GM21447 (cell line): ENCODE data around the gene RNF146.
"Not testable (repeated sequence)": the region's sequence is repeated elsewhere in the genome, so short reads cannot be mapped to it uniquely, and the experiment has no call there.

Source experiments
- ATAC-seq: cut with Tn5 transposase; IDR thresholded peaks from one replicate; pipeline ENCODE4 v1.9.1; 2021; ENCODE audit not compliant: unreplicated experiment

RNF146 gene

DNA sequence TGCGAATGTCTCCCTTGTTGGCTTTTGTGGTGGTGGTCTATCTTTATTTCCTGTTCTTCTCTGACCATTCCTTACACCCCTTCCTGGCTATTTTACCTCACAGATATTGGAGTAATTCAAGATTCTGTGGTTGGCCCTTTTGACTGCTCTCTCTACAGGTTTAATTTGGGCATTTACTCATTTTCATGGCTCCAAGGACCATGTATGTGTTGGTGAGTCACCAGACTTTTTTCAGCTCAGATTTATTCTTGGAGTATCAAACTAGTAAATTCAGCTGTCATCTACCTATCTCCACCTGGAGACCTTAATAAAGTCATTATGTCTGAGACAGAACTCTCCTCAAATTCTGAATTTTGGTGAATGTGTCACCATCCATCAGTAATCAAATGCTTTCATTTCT lies 15.5 kb downstream of the RNF146 start:
- ATAC-seq: no peak

DNA sequence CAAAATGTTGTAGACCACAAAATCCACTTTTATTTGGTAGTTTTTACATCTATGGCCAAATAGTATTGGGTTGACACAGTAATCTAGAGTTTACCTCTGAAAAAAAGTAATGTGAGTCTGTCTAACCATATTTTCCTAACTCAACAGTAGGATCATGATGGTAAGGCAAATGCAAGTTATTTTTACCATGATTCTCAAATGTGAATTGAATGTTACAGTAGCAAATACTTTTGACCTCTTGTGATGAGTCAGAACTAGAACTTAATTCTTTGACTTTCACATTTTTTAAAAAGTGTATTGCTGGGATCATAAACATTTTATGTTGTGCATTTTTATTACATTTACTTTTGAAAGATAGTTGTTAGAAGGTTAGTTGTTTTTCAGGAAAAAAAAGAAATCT lies 22.0 kb downstream of the RNF146 start:
- ATAC-seq: no peak

DNA sequence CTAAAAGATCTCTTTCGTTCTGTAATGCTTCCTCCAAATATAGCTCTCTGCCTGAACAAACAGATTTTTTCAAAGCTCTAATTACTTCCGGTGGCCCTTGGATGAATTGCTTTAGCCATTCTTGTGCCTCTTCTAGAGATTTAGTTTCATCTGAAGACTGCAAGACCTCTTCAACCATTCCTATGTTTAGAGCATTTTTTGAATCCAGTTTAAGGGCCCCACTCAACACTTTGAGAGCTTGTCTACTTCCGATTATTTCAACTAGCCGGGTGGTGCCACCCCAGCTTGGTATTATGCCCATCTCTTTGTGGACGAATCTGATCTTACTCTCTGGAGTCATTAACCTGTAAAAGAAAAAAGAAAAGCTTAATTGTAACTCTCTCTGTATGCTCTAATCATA lies 23.3 kb downstream of the RNF146 start:
- no peak for ATAC-seq

DNA sequence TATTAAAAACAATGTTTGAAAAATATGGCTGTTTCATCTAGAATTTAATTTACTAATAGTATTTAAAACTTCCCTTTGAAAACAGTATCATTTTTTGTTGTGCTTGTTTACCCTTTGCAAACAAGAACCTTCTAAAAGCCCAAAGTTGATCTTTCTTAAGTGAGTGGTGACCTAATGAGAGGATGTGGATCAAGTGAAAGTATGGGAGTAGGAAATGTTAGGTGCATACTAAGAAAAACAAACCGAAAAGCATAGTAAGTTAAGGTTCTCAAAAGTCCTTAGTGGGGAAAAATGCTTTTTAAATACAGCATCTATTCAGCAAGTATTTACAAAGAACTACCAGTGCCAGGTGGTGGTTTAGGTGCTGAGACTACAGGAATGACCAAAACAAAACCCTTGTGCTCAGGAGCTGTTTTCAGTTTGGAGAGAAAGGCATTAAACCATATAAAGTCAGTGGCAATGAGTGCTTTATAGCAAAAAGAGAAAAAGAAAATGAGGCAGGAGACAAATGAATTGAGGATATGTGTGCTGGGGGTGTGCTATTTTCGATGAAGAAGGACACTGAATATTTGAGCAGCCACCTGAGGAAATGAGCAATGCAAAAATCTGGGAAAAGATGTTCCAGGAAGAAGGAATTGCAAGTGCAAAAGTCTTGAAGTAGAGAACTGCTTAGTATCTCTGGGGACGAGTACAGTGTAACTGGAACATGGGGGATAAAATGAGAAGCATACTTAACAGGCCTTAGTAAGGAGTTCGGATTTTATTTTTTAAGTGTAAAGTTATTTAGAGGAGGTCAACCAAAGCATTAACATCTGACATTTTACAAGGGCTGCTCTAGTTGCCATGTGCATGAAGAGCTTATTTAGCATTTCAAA lies 24.0 kb downstream of the RNF146 start:
- peak; percentile 46 for ATAC-seq

DNA sequence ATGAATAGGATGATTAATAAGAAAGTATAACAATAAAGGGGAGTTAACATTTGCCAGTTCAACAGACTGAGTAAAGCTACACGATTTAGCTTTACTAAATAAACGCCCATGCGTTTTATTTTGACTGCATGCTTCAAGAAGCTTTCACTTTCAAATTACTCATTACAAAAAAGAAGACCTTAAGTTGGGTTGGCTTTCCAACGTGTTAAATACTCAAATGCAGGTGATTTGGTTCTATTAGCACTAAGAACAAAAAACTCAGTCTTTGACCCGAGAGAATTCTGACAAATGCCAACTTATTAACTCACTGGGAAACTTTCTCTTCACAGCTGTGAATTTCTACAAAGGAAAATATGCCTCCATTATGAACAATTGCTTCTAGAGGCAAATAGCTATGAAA lies 24.8 kb downstream of the RNF146 start:
- peak; percentile 82 for ATAC-seq

DNA sequence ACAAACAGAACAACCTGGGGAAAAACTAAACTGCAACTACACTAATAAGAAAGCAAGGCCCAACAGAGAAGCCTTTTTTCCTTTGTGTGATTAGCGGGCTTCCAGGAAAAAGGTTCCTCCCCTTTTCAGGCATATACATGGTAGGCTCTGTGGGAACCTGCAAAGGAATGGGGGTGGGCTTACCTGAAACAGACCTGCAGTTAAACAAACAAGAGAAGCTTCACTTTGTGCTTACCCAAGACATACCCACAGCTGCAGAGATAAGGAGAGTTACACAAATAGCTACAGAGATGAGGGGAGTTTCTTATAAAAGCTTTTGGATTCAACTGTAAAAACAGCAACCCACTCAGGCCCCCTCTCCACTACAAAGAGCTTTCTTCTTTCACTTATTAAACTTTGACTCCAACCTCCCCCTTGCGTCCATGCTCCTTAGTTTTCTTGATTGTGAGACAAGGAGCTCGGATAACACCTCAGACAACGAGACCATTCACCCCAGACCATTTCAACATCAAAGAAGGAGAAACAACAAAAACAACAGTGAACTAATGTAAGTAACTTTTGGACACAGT lies 30.9 kb downstream of the RNF146 start:
- ATAC-seq: no peak

DNA sequence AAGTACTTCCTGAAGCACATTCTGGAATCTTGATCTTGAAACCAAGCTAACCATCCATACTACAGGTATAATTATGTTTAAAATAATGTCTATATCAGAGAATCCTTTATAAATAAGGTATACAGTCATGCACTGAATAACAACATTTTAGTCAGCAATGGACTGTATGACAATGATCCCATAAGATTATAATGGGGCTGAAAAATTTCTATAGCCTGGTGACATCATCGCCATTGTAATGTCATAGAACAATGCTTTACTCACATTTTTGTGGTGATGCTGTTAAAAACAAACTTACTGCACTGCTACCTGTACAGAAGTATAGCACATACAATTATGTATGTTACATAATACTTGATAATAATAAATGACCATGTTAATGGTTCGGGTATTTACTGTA lies 31.8 kb downstream of the RNF146 start:
- ATAC-seq: no peak

DNA sequence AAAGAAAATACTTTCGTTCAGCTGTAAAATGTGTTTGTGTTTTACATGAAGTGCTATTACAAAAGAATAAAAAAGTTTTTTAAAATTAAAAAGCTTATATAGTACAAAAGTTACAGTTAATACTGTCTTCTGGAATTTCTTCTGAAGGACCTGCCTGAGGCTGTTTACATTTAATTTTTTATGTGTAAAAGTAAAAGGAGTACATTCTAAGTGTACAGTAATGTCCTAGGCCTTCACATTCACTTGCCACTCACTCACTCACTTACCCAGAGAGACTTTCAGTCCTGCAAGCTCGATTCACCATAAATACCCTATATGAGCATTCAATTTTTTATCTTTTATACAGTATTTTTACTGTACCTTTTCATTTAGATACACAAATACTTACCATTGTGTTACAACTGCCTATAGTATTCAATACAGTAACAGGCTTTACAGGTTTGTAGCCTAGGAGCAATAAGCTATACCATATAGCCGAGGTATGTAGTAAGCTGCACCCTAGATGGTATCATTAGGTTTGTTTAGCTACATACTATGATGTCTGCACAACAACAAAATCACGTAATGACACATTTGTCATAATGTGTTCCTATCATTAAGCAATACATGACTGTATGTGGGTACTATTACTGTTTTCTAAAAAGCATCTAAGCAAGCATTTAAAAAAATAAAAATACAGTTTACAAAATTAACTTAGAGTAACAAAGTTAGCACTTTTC lies 33.0 kb downstream of the RNF146 start:
- no peak for ATAC-seq

DNA sequence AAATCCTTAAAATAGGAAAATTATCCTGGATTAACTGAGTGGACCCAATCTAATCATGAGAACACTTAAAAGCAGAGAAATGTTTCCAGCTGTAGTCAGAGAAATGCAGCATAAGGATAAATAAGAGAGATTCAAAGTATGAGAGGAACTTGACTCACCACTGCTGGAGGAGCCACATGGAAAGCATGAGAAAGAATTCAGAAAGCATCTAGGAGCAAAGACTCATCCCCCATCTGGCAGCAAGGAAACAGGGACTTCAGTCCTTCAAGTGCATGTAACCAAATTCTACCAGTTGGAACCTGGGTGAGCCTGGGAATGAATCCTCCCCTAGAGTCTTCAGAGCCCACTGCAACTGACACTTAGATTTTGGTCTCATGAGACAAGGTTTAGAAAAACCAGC lies 33.7 kb downstream of the RNF146 start:
- ATAC-seq: no peak

DNA sequence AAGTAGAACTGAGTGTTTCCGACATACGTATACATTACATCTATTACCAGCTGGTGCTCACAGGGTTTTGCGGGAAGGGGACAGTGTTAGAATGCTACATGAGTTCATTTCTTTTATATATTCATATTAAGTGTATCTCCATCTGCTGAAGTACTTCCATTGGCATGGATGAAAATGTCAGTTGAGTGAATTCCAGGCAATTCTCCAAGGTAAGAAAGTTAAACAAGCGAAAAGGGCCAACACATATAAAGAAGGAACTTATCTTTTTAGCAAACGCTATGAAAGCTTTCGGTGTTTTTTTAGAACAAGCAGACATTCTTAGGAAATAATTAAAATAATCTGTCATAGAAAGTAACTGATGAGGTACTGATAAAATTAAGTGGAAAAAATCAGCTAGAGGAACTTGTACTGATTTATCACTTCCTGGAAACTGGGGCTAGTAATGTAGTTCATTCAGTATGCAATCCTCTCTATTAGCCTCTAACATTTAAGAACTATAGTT lies 34.6 kb downstream of the RNF146 start:
- no peak for ATAC-seq

DNA sequence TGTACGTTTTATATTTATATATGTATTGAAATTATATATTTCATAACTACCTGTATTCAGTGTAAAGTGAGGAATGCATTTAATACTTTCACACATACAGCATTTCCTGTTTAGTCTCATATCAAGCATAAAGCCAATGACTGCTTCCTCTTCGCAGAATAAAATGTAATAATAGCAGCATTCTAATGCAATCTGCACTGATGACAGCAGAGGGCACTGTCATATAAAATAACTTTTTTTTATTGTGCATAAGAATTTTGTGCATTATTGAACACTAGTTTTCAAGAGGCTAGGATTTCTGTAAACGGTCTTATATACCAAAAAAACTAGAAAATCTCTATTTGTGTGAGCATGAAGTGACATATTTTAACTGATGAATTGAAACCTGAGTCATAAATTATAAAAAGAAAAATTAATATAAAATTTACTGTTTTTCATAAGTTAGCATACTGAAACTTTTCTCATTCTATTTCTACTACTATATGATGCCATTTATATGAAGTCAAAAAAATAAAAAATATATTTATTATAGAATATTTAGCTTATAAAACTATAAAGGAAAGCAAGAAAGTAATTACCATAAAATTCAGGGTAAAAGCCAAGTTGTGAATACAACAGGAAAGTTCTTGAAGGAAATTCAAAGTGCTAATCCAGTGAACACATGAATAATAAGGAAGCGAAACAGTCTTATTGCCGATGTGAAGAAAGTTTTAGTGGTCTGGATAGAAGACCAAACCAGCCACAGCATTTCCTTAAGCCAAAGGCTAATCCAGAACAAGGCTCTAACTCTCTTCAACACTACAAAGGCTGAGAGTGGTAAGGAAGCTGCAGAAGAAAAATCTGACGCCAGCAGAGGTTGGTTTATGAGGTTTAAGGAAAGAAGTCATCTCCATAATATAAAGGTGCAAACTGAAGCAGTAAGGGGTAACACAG lies 36.3 kb downstream of the RNF146 start:
- peak; percentile 72 for ATAC-seq

DNA sequence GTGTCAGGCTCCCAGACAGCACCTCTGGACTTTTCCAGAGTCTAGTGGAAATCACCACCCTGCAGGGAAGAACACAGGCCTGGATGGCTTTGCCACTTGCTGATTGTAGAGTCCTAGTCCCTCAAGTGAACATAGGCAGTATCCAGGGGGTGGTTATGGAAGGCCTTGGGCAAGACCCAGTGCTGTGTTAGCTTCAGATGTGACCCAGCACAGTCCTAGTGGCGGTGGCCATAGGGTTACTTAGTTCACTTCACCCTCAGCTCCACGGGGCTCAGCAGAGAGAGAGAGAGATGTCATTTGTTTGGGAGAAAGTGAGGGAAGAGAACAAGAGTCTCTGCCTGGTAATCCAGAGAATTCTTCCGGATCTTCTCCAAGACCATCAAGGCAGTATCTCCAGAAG lies 37.3 kb downstream of the RNF146 start:
- no peak for ATAC-seq

DNA sequence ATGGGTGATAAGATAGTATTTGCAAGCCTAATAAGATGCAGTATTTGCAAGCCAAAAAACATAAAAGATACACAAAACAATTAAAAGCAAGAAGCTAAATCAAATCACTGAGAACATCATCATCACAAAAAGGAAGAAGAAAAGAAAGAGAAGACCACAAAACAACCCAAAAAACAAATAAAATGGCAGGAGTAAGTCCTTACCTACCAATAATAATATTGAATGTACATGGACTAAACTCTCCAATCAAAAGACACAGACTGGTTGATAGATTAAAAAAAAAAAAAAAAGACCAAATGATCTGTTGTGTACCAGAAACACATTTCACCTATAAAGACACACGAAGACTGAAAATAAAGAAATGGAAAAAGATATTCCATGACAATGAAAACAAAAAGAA lies 39.1 kb downstream of the RNF146 start:
- no peak for ATAC-seq

DNA sequence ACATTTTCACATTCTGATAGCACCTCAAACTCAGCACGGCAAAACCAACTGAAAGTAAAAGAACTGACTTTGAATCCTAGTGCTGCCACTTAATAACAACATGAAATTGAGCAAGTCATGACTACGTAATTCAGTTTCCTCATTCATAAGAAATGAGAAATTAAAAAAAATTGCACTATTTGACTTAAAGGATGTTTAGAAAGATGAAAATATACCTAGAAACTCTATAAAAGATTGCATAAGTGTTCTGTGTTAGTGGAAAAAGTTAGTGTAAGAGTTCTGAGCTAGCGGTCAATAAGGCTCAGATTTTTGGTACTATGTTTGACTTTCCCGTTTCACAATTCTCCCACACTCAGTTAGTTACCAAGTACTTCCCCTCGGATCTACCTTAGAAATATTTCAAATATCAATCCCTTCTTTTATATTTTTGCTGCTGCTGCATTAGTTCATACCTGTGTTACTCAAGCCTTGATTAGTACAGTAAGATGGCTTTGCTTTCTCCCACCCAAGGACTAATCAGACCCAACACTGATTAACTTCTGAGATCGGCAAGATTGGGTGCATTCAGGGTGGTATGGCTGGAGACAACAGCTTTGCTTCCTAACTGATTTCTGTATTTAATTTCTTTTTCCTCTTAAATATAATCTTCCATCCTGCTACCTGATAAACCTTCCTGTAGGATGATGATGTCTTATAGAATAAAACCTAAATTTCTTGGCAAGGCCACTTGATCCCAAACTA lies 50.9 kb downstream of the RNF146 start:
- no peak for ATAC-seq

DNA sequence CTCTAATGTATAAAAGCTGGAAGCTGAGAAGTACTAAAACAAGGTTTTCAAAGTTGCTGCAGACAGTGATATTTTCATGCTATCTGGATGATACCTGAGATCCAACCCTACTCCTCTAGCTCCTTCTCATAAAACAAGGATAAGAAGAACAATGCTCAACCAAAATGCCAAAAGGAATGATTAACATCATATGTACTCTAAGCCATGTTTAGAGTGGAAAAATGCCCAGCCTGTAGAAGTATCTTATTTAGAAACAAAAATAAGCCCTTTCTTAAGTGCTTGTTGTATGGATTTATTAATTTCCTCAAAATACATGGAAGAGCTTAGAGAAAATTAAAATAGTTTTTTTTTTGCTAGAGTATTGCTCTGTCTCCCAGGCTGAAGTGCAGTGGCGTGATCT lies 53.0 kb downstream of the RNF146 start:
- ATAC-seq: no peak

DNA sequence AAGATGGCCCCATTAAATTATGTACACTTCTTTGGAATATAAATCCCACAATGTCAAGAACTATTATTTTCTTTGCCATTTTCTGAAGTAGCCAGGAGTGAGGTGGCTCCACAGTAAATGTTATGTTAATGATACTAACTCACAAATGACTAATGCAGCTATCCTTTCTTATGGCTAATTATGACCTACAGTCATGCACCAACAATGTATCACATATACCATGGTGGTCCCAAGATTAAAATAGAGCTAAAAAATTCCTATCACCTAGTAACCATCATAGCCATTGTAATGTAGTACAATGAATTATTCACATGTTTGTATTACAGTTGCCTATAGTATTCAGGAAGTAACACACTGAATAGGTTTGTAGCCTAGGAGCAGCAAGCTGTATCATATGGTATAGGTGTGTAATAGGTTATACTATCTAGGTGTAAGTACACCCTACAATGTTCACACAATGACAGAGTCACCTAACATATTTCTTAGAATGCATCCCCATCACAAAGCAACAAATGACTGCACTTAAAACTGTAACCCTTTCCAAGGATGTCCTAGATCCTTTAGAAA lies 61.5 kb downstream of the RNF146 start:
- ATAC-seq: no peak

DNA sequence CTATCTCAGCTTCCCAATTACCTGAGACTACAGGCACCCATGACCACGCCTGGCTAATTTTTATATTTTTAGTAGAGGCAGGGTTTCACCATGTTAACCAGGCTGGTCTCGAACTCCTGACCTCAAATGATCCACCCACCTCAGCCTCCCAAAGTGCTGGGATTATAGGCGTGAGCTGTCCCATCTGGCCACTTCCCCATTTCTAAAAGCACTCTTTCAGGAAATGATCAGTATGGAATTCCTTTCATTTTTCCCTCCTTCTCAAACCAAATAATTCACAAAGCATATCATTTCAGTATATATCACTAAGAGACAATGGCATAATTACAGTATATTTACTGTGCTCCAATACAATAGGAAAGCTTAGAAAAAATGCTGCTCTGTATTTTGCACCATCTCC lies 64.6 kb downstream of the RNF146 start:
- not testable (repeated sequence) for ATAC-seq

DNA sequence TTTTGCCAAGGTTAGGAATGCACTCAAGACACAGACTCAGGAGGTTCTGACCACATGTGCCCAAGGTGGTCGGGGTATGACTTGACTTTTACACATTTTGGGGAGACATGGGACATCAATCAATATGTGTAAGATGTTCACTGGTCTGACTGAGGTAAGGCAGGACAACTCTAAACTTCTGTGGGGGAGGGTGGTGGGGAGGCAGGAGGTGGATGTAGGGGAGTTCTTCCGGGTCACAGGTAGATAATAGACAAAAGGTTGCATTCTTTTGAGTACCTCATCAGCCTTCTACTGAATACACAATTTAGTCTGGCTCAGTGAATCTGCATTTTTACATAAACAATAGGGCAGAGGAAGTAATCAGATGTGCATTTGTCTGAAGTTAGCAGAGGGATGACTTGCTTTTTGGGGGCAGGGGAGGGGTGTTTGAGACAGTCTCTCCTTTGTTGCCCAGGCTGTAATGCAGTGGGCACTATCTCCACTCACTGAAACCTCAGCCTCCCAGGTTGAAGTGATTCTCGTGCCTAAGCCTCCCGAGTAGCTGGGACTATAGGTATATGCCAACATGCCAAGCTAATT lies 65.8 kb downstream of the RNF146 start:
- ATAC-seq: no peak
